RWPE2 (cell line): Measurements from ENCODE around the gene TAPT1.

Source experiments
- ATAC-seq: fragments of 200-7000 bp; cut with Tn5 transposase; 3 replicates; pipeline ENCODE4 v1.9.1; 2021; ENCODE audit warnings: low read depth
- DNase-seq: peaks from one replicate; pipeline ENCODE4 v3.0.0-alpha.2; 2020; ENCODE audit warnings: low spot score
- H3K27ac ChIP-seq: fragments of 450-650 bp; 2 replicates; pipeline ENCODE4 v1.5.1; 2017; ENCODE audit warnings: mild to moderate bottlenecking; ENCODE audit not compliant: poor library complexity, severe bottlenecking
- H3K27me3 ChIP-seq: fragments of 250-450 bp; sonication (Bioruptor Pico); 2 replicates; pipeline ENCODE4 v1.5.1; 2021; ENCODE audit warnings: mild to moderate bottlenecking, moderate library complexity; ENCODE audit not compliant: insufficient read depth, poor library complexity, severe bottlenecking
- H3K36me3 ChIP-seq: fragments of 250-450 bp; sonication (Bioruptor Pico); 2 replicates; pipeline ENCODE4 v1.5.1; 2020; ENCODE audit warnings: low read depth, mild to moderate bottlenecking, moderate library complexity
- H3K4me1 ChIP-seq: fragments of 250-450 bp; sonication (Bioruptor Pico); 2 replicates; pipeline ENCODE4 v1.5.1; 2021; ENCODE audit warnings: mild to moderate bottlenecking, moderate library complexity; ENCODE audit not compliant: insufficient read depth, poor library complexity, severe bottlenecking
- H3K4me3 ChIP-seq: fragments of 250-450 bp; sonication (Bioruptor Pico); 2 replicates; pipeline ENCODE4 v1.5.1; 2021; ENCODE audit warnings: mild to moderate bottlenecking, moderate library complexity; ENCODE audit not compliant: severe bottlenecking
- H3K9me3 ChIP-seq: fragments of 250-450 bp; sonication (Bioruptor Pico); 2 replicates; pipeline ENCODE4 v1.5.1; 2021; ENCODE audit warnings: mild to moderate bottlenecking, moderate library complexity; ENCODE audit not compliant: severe bottlenecking
- TF ChIP-seq, protein P1 (sequence below): fragments of 450-650 bp; IDR thresholded peaks from one replicate; pipeline ENCODE4 v1.5.1; 2017; ENCODE audit warnings: mild to moderate bottlenecking, moderate library complexity; ENCODE audit not compliant: poor library complexity, severe bottlenecking

The TAPT1 gene

DNA sequence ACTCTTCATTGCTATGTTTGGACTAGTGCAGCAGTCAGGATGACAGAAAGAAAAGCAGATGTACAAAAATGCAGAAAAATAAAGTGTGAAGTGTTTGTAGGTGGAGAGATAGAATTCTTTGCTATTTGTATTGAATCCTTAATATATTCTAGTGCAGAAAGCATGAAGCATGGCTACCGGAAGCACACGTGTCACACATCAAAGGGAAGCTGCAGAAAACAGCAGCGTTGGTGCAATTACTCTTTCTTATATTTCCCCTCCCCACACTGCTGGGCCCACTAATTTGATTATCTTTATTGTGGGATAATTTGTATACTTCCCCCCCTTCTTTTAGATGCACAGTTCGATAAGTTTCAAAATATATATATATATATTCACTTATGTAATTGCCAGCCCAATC lies 35.9 kb upstream of the TAPT1 start:
- TF ChIP-seq, protein P1, sequence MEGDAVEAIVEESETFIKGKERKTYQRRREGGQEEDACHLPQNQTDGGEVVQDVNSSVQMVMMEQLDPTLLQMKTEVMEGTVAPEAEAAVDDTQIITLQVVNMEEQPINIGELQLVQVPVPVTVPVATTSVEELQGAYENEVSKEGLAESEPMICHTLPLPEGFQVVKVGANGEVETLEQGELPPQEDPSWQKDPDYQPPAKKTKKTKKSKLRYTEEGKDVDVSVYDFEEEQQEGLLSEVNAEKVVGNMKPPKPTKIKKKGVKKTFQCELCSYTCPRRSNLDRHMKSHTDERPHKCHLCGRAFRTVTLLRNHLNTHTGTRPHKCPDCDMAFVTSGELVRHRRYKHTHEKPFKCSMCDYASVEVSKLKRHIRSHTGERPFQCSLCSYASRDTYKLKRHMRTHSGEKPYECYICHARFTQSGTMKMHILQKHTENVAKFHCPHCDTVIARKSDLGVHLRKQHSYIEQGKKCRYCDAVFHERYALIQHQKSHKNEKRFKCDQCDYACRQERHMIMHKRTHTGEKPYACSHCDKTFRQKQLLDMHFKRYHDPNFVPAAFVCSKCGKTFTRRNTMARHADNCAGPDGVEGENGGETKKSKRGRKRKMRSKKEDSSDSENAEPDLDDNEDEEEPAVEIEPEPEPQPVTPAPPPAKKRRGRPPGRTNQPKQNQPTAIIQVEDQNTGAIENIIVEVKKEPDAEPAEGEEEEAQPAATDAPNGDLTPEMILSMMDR, result no peak
- Histone ChIP-seq H3K27me3 (no peaks in the 10 kb centered on the region), H3K36me3 (no peaks in the 10 kb centered on the region), H3K9me3 (no peaks in the 10 kb centered on the region), H3K27ac (no peak overlapping the region), H3K4me1 (peaks cover 6% of the 10 kb centered on the region), H3K4me3 (no peak overlapping the region)
- DNase-seq, result no peak
- no peak for ATAC-seq

- TF ChIP-seq, protein P1, result no peak
- Histone ChIP-seq H3K4me3 (no peak overlapping the region), H3K27ac (no peak overlapping the region), H3K27me3 (no peaks in the 10 kb centered on the region), H3K9me3 (no peaks in the 10 kb centered on the region), H3K4me1 (peaks cover 6% of the 10 kb centered on the region), H3K36me3 (no peaks in the 10 kb centered on the region)
- ATAC-seq (no peak), DNase-seq (no peak)
Observed at GRCh38 chr4:16261313-16261878, 35.1 kb upstream of the TAPT1 start.

DNA sequence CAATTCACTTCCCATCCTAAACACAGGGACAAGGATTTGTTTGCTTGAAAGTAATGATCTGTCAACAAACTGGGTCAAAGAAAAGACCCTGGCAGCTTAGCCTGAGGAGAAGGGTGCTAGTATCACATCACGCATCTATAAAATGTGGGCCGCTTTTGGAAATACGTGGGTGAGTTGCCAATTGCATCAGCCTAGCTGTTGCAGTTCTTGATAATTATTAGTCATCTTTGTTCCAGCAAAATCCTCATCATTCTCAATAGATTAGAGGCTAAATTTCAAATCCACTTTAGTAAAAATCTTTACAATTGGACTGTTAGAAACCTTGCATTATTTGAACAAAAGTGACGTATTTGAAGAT lies 33.6 kb upstream of the TAPT1 start:
- Histone ChIP-seq H3K4me3 (no peak overlapping the region), H3K27me3 (no peaks in the 10 kb centered on the region), H3K9me3 (no peaks in the 10 kb centered on the region), H3K4me1 (peaks cover 6% of the 10 kb centered on the region), H3K36me3 (no peaks in the 10 kb centered on the region), H3K27ac (no peak overlapping the region)
- ATAC-seq, result no peak
- no peak for DNase-seq
- TF ChIP-seq, protein P1, result no peak

DNA sequence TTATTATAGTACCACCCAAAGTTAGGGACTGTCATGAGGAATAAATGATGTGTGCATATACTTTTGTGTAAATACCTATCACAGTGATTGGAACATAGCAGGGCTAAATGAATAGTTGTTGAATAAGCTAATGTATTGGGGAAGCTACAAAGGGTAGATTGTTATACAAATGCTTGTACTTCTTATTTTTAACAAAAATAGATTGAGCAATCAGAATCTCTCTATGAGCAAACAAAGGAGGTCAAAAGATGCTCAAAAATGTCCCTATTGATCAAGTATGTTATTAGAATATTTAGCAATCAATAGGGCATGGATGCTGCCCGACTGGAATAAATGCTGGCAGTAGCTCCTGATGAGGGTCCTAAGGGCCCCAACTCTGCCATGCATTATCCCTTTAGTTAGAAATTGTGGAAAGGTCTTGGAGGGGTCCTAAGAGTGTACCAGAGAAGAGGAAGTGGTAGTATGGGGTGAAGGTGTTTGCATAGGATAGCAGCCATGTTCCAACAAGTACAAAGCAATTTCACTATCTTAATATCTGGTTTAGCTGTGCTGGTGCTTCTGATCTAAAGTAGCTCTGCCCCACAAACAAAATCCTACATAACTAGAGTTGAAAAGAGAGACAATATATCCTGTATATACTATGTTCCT lies 33.1 kb upstream of the TAPT1 start:
- TF ChIP-seq, protein P1, result no peak
- no peak overlapping the region for H3K27ac ChIP-seq
- H3K9me3 ChIP-seq, result no peaks in the 10 kb centered on the region
- DNase-seq (no peak), ATAC-seq (no peak)
- no peaks in the 10 kb centered on the region for H3K27me3 ChIP-seq
- H3K36me3 ChIP-seq, result no peaks in the 10 kb centered on the region
- no peak overlapping the region for H3K4me3 ChIP-seq
- H3K4me1 ChIP-seq, result peaks cover 6% of the 10 kb centered on the region

GRCh38 chr4:16257611-16258010 lies 31.3 kb upstream of the TAPT1 start:
- no peak overlapping the region for H3K27ac ChIP-seq
- H3K4me3 ChIP-seq, result no peak overlapping the region
- ATAC-seq, result no peak
- DNase-seq, result no peak
- no peaks in the 10 kb centered on the region for H3K9me3 ChIP-seq
- TF ChIP-seq, protein P1, result no peak
- H3K4me1 ChIP-seq, result peaks cover 17% of the 10 kb centered on the region
- no peaks in the 10 kb centered on the region for H3K27me3 ChIP-seq
- H3K36me3 ChIP-seq, result no peaks in the 10 kb centered on the region
